HEK293 (cell line): ENCODE measurements around the gene ATG12.
A peak's percentile ranks its signal among the peaks of the same experiment; 100 is the strongest.

Experiments
- CTCF ChIA-PET: fragments of 350-600 bp; formaldehyde crosslinking; extraction: SDS; loops from one replicate; lab custom pipeline; 2021; ENCODE audit warnings: antibody characterized with exemption; lab: Yijun Ruan, JAX
- POLR2A ChIA-PET: fragments of 300-600 bp; formaldehyde crosslinking; extraction: SDS; loops from one replicate; lab custom pipeline; 2020; ENCODE audit warnings: antibody characterized with exemption, inconsistent platforms; lab: Yijun Ruan, JAX
- H3K27ac ChIP-seq: fragments of 200-500 bp; sonication (Bioruptor generic); 2 replicates; pipeline ENCODE4 v1.5.1; 2014; ENCODE audit warnings: low read depth, low read length, control low read depth, inconsistent platforms; ENCODE audit errors: extremely low read depth
- H3K36me3 ChIP-seq, 2 experiments: fragments of 200-500 bp in 1 of 2; sonication (Bioruptor generic) in 1 of 2; 1 replicate in 1 of 2; 2 replicates in 1 of 2; pipeline ENCODE4 v1.5.1; 2014 to 2017; ENCODE audit warnings: inconsistent platforms in 2 of 2, low read length in 2 of 2; ENCODE audit not compliant: control insufficient read depth in 2 of 2, insufficient read depth in 1 of 2
- H3K4me1 ChIP-seq: fragments of 200-500 bp; sonication (Bioruptor generic); 2 replicates; pipeline ENCODE4 v1.5.1; 2014; ENCODE audit warnings: mild to moderate bottlenecking, low read length, inconsistent platforms; ENCODE audit not compliant: control insufficient read depth, insufficient read depth
- H3K4me3 ChIP-seq: 2 replicates; pipeline ENCODE4 v1.5.1; 2011; ENCODE audit warnings: low read depth, mild to moderate bottlenecking, control low read depth, low read length, moderate library complexity
- H3K9me3 ChIP-seq: fragments of 200-500 bp; sonication (Bioruptor generic); 2 replicates; pipeline ENCODE4 v1.5.1; 2014; ENCODE audit warnings: low read depth, low read length, inconsistent platforms; ENCODE audit not compliant: control insufficient read depth, insufficient read depth
- BCL11A ChIP-seq: fragments of 450-650 bp; formaldehyde crosslinking; IDR thresholded peaks from 2 replicates; pipeline ENCODE4 v1.5.1; 2016; ENCODE audit warnings: low read depth, missing biosample characterization, missing genetic modification characterization
- BCL11B ChIP-seq: fragments of 450-650 bp; formaldehyde crosslinking; IDR thresholded peaks from 2 replicates; pipeline ENCODE4 v1.5.1; 2016; ENCODE audit warnings: low read depth, missing biosample characterization, missing genetic modification characterization
- EGR2 ChIP-seq: fragments of 450-650 bp; formaldehyde crosslinking; IDR thresholded peaks from 2 replicates; pipeline ENCODE4 v1.5.1; 2016; ENCODE audit warnings: low read depth, missing biosample characterization, missing genetic modification characterization
- GLIS1 ChIP-seq: fragments of 450-650 bp; formaldehyde crosslinking; IDR thresholded peaks from 2 replicates; pipeline ENCODE4 v1.5.1; 2016; ENCODE audit warnings: missing biosample characterization, missing genetic modification characterization
- HOXC10 ChIP-seq: sonication (generic); formaldehyde crosslinking; IDR thresholded peaks from 2 replicates; pipeline ENCODE4 v1.8.1; 2023; ENCODE audit warnings: mild to moderate bottlenecking, missing genetic modification reagents
- MEIS1 ChIP-seq: sonication (generic); formaldehyde crosslinking; IDR thresholded peaks from 2 replicates; pipeline ENCODE4 v1.8.1; 2022; ENCODE audit warnings: missing genetic modification reagents, mild to moderate bottlenecking, borderline replicate concordance
- PBX3 ChIP-seq: sonication (generic); formaldehyde crosslinking; IDR thresholded peaks from 2 replicates; pipeline ENCODE4 v1.8.1; 2022; ENCODE audit warnings: mild to moderate bottlenecking, moderate library complexity, missing genetic modification reagents
- RBAK ChIP-seq: fragments of 450-650 bp; formaldehyde crosslinking; IDR thresholded peaks from 2 replicates; pipeline ENCODE4 v1.5.1; 2016; ENCODE audit warnings: missing biosample characterization, missing genetic modification characterization
- SETDB1 ChIP-seq: IDR thresholded peaks from one replicate; pipeline ENCODE4 v1.6.1; 2017; ENCODE audit warnings: mild to moderate bottlenecking, low read length, moderate library complexity, mixed read lengths; ENCODE audit not compliant: insufficient read length
- YY1 ChIP-seq: fragments of 450-650 bp; formaldehyde crosslinking; IDR thresholded peaks from 2 replicates; pipeline ENCODE4 v1.5.1; 2018; ENCODE audit warnings: missing biosample characterization, missing genetic modification characterization
- ZBTB17 ChIP-seq: fragments of 450-650 bp; formaldehyde crosslinking; IDR thresholded peaks from 2 replicates; pipeline ENCODE4 v1.5.1; 2016; ENCODE audit warnings: missing biosample characterization, missing genetic modification characterization
- ZBTB8A ChIP-seq: fragments of 450-650 bp; formaldehyde crosslinking; IDR thresholded peaks from 2 replicates; pipeline ENCODE4 v1.5.1; 2016; ENCODE audit warnings: missing biosample characterization, missing genetic modification characterization
- ZEB2 ChIP-seq: fragments of 450-650 bp; formaldehyde crosslinking; IDR thresholded peaks from 2 replicates; pipeline ENCODE4 v1.5.1; 2016; ENCODE audit warnings: missing biosample characterization, missing genetic modification characterization
- ZNF335 ChIP-seq: fragments of 450-650 bp; formaldehyde crosslinking; conservative IDR thresholded peaks from 2 replicates; pipeline ENCODE4 v1.5.1; 2016; ENCODE audit warnings: missing biosample characterization, missing genetic modification characterization
- ZNF341 ChIP-seq: fragments of 450-650 bp; formaldehyde crosslinking; IDR thresholded peaks from 2 replicates; pipeline ENCODE4; 2016; ENCODE audit warnings: low read depth, missing biosample characterization, missing genetic modification characterization
- ZNF404 ChIP-seq: fragments of 450-650 bp; formaldehyde crosslinking; IDR thresholded peaks from 2 replicates; pipeline ENCODE4 v1.5.1; 2017; ENCODE audit warnings: missing biosample characterization, missing genetic modification characterization
- ZNF558 ChIP-seq: fragments of 450-650 bp; formaldehyde crosslinking; IDR thresholded peaks from 2 replicates; pipeline ENCODE4 v1.5.1; 2016; ENCODE audit warnings: missing biosample characterization, missing genetic modification characterization
- ZNF561 ChIP-seq: fragments of 450-650 bp; IDR thresholded peaks from 2 replicates; pipeline ENCODE4 v1.5.1; 2018; ENCODE audit warnings: missing biosample characterization, missing genetic modification characterization, borderline replicate concordance
- ZXDB ChIP-seq: fragments of 450-650 bp; formaldehyde crosslinking; IDR thresholded peaks from 2 replicates; pipeline ENCODE4 v1.5.1; 2016; ENCODE audit warnings: missing biosample characterization, missing genetic modification characterization
- TF ChIP-seq, protein P1 (sequence below): fragments of 450-650 bp; formaldehyde crosslinking; IDR thresholded peaks from 2 replicates; pipeline ENCODE4 v1.5.1; 2016; ENCODE audit warnings: missing biosample characterization, missing genetic modification characterization
- TF ChIP-seq, protein P2 (sequence below): fragments of 450-650 bp; formaldehyde crosslinking; IDR thresholded peaks from 2 replicates; pipeline ENCODE4 v1.5.1; 2016; ENCODE audit warnings: missing biosample characterization, missing genetic modification characterization, low read depth

The ATG12 gene

GRCh38 chr5:115842089-115842935 is 947 bp upstream of the ATG12 start (continued):
- TF ChIP-seq ZNF341 (tag by site-specific recombination) (peak; percentile 89), GLIS1 (tag by site-specific recombination) (peak; percentile 69), ZNF558 (tag by site-specific recombination) (0 out of 2 replicates have a peak, but pooled peaks have one; percentile 46), EGR2 (peak; percentile 80), ZBTB8A (peak; percentile 98), ZBTB17 (0 out of 2 replicates have a peak, but pooled peaks have one; percentile 31), ZNF404 (tag by site-specific recombination) (no peak), BCL11A (tag by site-specific recombination) (no peak), MEIS1 (CRISPR knock-in tag) (0 out of 2 replicates have a peak, but pooled peaks have one; percentile 31), ZNF561 (0 out of 2 replicates have a peak, but pooled peaks have one; percentile 24), PBX3 (CRISPR knock-in tag) (peak; percentile 65; the same call in 1 of the 2 replicates), RBAK (tag by site-specific recombination) (no peak), SETDB1 (no peak), BCL11B (tag by site-specific recombination) (no peak), YY1 (tag by site-specific recombination) (peak; percentile 22; the same call in 1 of the 2 replicates), HOXC10 (CRISPR knock-in tag) (no peak)
- TF ChIP-seq, protein P1, sequence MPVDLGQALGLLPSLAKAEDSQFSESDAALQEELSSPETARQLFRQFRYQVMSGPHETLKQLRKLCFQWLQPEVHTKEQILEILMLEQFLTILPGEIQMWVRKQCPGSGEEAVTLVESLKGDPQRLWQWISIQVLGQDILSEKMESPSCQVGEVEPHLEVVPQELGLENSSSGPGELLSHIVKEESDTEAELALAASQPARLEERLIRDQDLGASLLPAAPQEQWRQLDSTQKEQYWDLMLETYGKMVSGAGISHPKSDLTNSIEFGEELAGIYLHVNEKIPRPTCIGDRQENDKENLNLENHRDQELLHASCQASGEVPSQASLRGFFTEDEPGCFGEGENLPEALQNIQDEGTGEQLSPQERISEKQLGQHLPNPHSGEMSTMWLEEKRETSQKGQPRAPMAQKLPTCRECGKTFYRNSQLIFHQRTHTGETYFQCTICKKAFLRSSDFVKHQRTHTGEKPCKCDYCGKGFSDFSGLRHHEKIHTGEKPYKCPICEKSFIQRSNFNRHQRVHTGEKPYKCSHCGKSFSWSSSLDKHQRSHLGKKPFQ (tag by site-specific recombination) = 0 out of 2 replicates have a peak, but pooled peaks have one; percentile 2
- TF ChIP-seq, protein P2, sequence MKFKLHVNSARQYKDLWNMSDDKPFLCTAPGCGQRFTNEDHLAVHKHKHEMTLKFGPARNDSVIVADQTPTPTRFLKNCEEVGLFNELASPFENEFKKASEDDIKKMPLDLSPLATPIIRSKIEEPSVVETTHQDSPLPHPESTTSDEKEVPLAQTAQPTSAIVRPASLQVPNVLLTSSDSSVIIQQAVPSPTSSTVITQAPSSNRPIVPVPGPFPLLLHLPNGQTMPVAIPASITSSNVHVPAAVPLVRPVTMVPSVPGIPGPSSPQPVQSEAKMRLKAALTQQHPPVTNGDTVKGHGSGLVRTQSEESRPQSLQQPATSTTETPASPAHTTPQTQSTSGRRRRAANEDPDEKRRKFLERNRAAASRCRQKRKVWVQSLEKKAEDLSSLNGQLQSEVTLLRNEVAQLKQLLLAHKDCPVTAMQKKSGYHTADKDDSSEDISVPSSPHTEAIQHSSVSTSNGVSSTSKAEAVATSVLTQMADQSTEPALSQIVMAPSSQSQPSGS = no peak

- ChIA-PET CTCF (interaction anchor here (0.5 to 1.9 kb wide), 5 partner anchors 9 to 745 kb away, joined by 3 to 10 read pairs (median 5); no protein-coding TSS in a partner anchor), POLR2A (interaction anchor here (0.7 to 1.2 kb wide), 4 partner anchors 9 to 293 kb away, joined by 3 to 4 read pairs (median 4); partner anchors contain the start of genes CDO1 and COMMD10)
- Histone ChIP-seq H3K4me1 (peaks cover 21% of the 10 kb centered on the region; the same call in 1 of the 2 replicates), H3K9me3 (no peaks in the 10 kb centered on the region), H3K27ac (peak overlapping the region; percentile 95), H3K4me3 (peak overlapping the region; percentile 64), H3K36me3 (peaks cover 12 to 22% of the 10 kb centered on the region in 2 experiments)
- TF ChIP-seq ZXDB (tag by site-specific recombination) (no peak), BCL11B (tag by site-specific recombination) (no peak), ZNF341 (tag by site-specific recombination) (peak; percentile 90), ZEB2 (tag by site-specific recombination) (no peak), ZNF335 (0 out of 2 replicates have a peak, but pooled peaks have one; percentile 21)
These were observed 492 bp downstream of the ATG12 start for GRCh38 chr5:115840873-115841272.
